A549 treated with AZD9567 at 1 μM for 4 hours (cell line): ENCODE measurements around the gene NIT1. TPM values are rescaled to one million over a fixed set of nuclear protein-coding genes. Genes with fewer than 3 reads are reported as not detected.

Experiments
- total RNA-seq: library from RNA; stranded (reverse); fragments of 200-300 nt; extraction: Qiagen RNA extraction; gene quantifications from 5 replicates; pipeline ENCODE4 v1.2.3, GENCODE V29; 2022; ENCODE audit not compliant: insufficient read depth

The NIT1 gene
- total RNA-seq, result 19.5 to 32.3 TPM (median 30.3 TPM) in 5 replicates

GRCh38 chr1:161117759-161118581, at the start of gene NIT1, which contains the start of gene PFDN2:
NIT1 (plus strand) TSS chr1:161118105; CDS start chr1:161118177, 72 bp downstream.
PFDN2 (minus strand) TSS chr1:161118037; CDS start chr1:161118026, 11 bp downstream.

GRCh38 chr1:161069731-161070270, 48.1 kb upstream of the NIT1 start, which contains the start of gene ARHGAP30:
ARHGAP30 (minus strand) TSS chr1:161069891; CDS start chr1:161069624, 267 bp downstream.

GRCh38 chr1:161089251-161089924, 28.5 kb upstream of the NIT1 start, which contains the start of gene NECTIN4:
NECTIN4 (minus strand) TSS chr1:161089558; CDS start chr1:161089296, 262 bp downstream.

GRCh38 chr1:161098210-161099068, 19.5 kb upstream of the NIT1 start, which contains the start of gene KLHDC9:
KLHDC9 (plus strand) TSS chr1:161098361; CDS start chr1:161098536, 175 bp downstream.

GRCh38 chr1:161132410-161133219, 14.7 kb downstream of the NIT1 start, which contains the start of gene DEDD:
DEDD (minus strand) TSS chr1:161132667; CDS start chr1:161124462, 8,205 bp downstream.

GRCh38 chr1:161153682-161154337, 35.9 kb downstream of the NIT1 start, which contains the start of gene UFC1:
UFC1 (plus strand) TSS chr1:161153978; CDS start chr1:161153998, 20 bp downstream.

GRCh38 chr1:161159087-161159912, 41.4 kb downstream of the NIT1 start, which contains the start of gene USP21:
USP21 (plus strand) TSS chr1:161159500; CDS start chr1:161160641, 1,141 bp downstream.

GRCh38 chr1:161165742-161166668, 48.1 kb downstream of the NIT1 start, which contains the start of gene PPOX:
PPOX (plus strand) TSS chr1:161166426; CDS start chr1:161166848, 422 bp downstream.

Other genes starting within 250 kb of the NIT1 start
- not detected in 5 replicates for gene ITLN1, start 232.9 kb upstream of the NIT1 start, total RNA-seq
- 0.21 to 0.57 TPM (median 0.42 TPM) in 4 of 5 replicates, not detected in the other for gene ITLN2, start 163.3 kb upstream of the NIT1 start, total RNA-seq
- 42.6 to 53.0 TPM (median 51.4 TPM) in 5 replicates for gene F11R, start 97.0 kb upstream of the NIT1 start, total RNA-seq
- 0.21 to 0.50 TPM (median 0.36 TPM) in 4 of 5 replicates, not detected in the other for gene TSTD1, start 79.1 kb upstream of the NIT1 start, total RNA-seq
- gene USF1, start 72.1 kb upstream of the NIT1 start, total RNA-seq, result 44.7 to 50.9 TPM (median 49.1 TPM) in 5 replicates
- 0.05 to 0.11 TPM (median 0.09 TPM) in 4 of 5 replicates, not detected in the other for gene ARHGAP30, start 48.2 kb upstream of the NIT1 start, total RNA-seq
- gene NECTIN4, start 28.5 kb upstream of the NIT1 start, total RNA-seq, result 0.82 to 1.6 TPM (median 1.5 TPM) in 5 replicates
- gene KLHDC9, start 19.7 kb upstream of the NIT1 start, total RNA-seq, result 1.3 to 3.0 TPM (median 1.7 TPM) in 4 of 5 replicates, not detected in the other
- gene PFDN2, start 68 bp upstream of the NIT1 start, total RNA-seq, result 104 to 114 TPM (median 107 TPM) in 5 replicates
- gene DEDD, start 14.6 kb downstream of the NIT1 start, total RNA-seq, result 26.9 to 31.1 TPM (median 29.9 TPM) in 5 replicates
- gene UFC1, start 35.9 kb downstream of the NIT1 start, total RNA-seq, result 83.6 to 117 TPM (median 85.0 TPM) in 5 replicates
- gene USP21, start 41.4 kb downstream of the NIT1 start, total RNA-seq, result 20.4 to 25.2 TPM (median 21.7 TPM) in 5 replicates
- gene PPOX, start 48.3 kb downstream of the NIT1 start, total RNA-seq, result 13.4 to 18.9 TPM (median 16.2 TPM) in 5 replicates
- 20.0 to 28.4 TPM (median 27.3 TPM) in 5 replicates for gene B4GALT3, start 59.4 kb downstream of the NIT1 start, total RNA-seq
- gene ADAMTS4, start 80.9 kb downstream of the NIT1 start, total RNA-seq, result 0.01 to 0.03 TPM in 2 of 5 replicates, not detected in the others
- gene NDUFS2, start 84.3 kb downstream of the NIT1 start, total RNA-seq, result 76.0 to 87.5 TPM (median 80.1 TPM) in 5 replicates
- 0.16 to 0.32 TPM (median 0.27 TPM) in 4 of 5 replicates, not detected in the other for gene FCER1G, start 97.2 kb downstream of the NIT1 start, total RNA-seq
- 32.6 TPM in 1 of 5 replicates, not detected in the others for gene APOA2, start 105.5 kb downstream of the NIT1 start, total RNA-seq
- 8.5 to 15.8 TPM (median 10.7 TPM) in 5 replicates for gene TOMM40L, start 108.0 kb downstream of the NIT1 start, total RNA-seq
- 0.07 TPM in 1 of 5 replicates, not detected in the others for gene NR1I3, start 120.1 kb downstream of the NIT1 start, total RNA-seq
- gene PCP4L1, start 140.6 kb downstream of the NIT1 start, total RNA-seq, result 0.06 to 0.13 TPM in 2 of 5 replicates, not detected in the others
- gene MPZ, start 191.9 kb downstream of the NIT1 start, total RNA-seq, result 0.18 to 0.26 TPM (median 0.23 TPM) in 4 of 5 replicates, not detected in the other
- gene SDHC, start 196.3 kb downstream of the NIT1 start, total RNA-seq, result 238 to 251 TPM (median 247 TPM) in 5 replicates
- 0.18 to 0.44 TPM (median 0.26 TPM) in 3 of 5 replicates, not detected in the others for gene CFAP126, start 249.8 kb downstream of the NIT1 start, total RNA-seq